ENCODE data around the gene LUZP4. TPM values are rescaled to one million over a fixed set of nuclear protein-coding genes. Genes with fewer than 3 reads are reported as not detected.

The LUZP4 gene
- total and polyA plus RNA-seq, 2 of the 13 experiments (the other 11 are each of a cell fraction or from before 2014, with no cell fraction given), result not detected

- TF ChIP-seq CREB1 (IDR thresholded peaks at IDR 0.05), result no peak
- no peak for TF ChIP-seq CREB1 (CRISPR knock-in tag; IDR thresholded peaks at IDR 0.05)
- no peak for TF ChIP-seq MTF1 (CRISPR knock-in tag; IDR thresholded peaks at IDR 0.05)
- no peak for TF ChIP-seq HOMEZ (CRISPR knock-in tag; IDR thresholded peaks at IDR 0.05; ENCODE audit: low read depth)
- TF ChIP-seq FOSL2 (CRISPR knock-in tag; IDR thresholded peaks at IDR 0.05), result no peak
- TF ChIP-seq PAX8 (CRISPR knock-in tag; IDR thresholded peaks at IDR 0.05; ENCODE audit: borderline replicate concordance), result no peak
- TF ChIP-seq ZNF510 (CRISPR knock-in tag; IDR thresholded peaks at IDR 0.05; ENCODE audit: low read depth), result no peak
- no peak for TF ChIP-seq ZSCAN22 (CRISPR knock-in tag; IDR thresholded peaks at IDR 0.05)
- TF ChIP-seq, protein P1, sequence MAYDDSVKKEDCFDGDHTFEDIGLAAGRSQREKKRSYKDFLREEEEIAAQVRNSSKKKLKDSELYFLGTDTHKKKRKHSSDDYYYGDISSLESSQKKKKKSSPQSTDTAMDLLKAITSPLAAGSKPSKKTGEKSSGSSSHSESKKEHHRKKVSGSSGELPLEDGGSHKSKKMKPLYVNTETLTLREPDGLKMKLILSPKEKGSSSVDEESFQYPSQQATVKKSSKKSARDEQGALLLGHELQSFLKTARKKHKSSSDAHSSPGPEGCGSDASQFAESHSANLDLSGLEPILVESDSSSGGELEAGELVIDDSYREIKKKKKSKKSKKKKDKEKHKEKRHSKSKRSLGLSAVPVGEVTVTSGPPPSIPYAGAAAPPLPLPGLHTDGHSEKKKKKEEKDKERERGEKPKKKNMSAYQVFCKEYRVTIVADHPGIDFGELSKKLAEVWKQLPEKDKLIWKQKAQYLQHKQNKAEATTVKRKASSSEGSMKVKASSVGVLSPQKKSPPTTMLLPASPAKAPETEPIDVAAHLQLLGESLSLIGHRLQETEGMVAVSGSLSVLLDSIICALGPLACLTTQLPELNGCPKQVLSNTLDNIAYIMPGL (CRISPR knock-in tag; IDR thresholded peaks at IDR 0.05; ENCODE audit: borderline replicate concordance in 1 of 2, low read depth in 1 of 2), result no peak
- no peak for TF ChIP-seq NKX3-1 (CRISPR knock-in tag; IDR thresholded peaks at IDR 0.05)
- no peak for TF ChIP-seq TSC22D2 (CRISPR knock-in tag; IDR thresholded peaks at IDR 0.05; ENCODE audit: borderline replicate concordance)
- TF ChIP-seq SIX4 (CRISPR knock-in tag; IDR thresholded peaks at IDR 0.05), result no peak
Measured at GRCh38 chrX:115251458-115252233, 37.9 kb upstream of the LUZP4 start (continued).
